ENCODE data around the gene PCNX1. TPM values are rescaled to one million over a fixed set of nuclear protein-coding genes. Genes with fewer than 3 reads are reported as not detected.
"Not testable (repeated sequence)": the region's sequence is repeated elsewhere in the genome, so short reads cannot be mapped to it uniquely, and the experiment has no call there.

The PCNX1 gene
- total RNA-seq, 1 donor from 2014 or later = 30.5 TPM

DNA sequence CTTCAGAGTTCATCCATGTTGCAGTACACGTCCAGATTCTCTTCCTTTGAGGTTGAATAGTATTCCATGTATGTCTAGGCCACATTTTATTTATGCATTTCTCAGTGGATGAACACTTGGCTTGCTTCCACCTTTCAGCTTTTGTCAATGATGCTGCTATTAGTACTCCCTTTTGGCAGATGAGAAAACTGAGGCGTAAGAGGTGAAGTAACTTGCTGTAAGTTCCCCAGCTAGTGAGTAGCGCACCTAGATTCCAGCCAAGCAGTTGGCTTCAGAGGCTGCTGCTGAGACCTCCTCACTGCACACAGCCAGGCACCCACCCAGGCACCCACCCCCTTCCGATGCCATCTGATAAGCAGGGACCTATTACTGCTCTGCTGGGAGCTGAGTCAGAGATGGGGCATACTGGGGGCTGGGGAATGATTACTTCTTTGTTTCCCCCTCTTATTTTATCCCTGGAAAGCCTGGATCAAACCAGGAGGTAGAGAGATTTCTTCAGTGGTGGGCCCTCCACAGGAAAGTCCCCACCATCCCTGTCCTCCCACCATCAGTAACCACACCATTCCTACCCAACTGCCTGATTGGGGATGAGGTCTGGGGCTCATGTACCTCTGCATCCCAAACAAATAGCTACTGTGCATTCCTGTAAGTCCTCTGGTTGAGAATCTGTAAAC is 234.6 kb downstream of the PCNX1 start:
- ATAC-seq = no peak
- DNase-seq (ENCODE audit: low spot score) = no peak

DNA sequence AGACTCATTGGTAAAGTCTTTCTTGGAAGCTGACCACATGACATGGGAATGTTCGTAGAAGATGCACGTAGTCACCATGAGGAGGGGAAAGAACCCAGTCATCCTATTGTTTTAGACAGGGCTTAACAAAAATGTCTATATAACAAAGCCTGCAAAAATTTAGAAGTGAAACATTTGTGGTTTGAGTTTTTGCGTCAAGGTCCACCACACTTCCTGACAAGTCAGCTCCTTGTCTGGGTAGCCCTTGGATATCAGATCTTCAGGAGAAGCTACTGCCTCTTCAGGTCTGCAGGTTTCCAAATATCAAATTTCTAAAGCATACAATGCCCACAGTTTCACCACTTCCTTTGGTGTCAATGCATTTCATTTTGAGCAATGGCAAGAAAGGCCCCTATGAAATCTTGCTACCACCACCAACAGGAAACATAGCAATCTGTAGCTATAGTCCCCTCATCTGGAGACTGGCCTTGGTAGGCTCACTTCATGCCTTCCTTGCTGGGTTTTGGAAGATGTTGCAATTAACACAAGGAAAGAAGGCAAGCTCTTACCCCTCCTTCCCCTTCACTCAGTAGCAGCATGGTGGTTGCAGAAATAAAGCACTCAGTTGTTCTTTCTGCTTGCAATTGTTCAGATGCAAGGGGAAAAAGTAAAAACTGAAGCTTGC is 235.2 kb downstream of the PCNX1 start:
- DNase-seq (ENCODE audit: low spot score) = no peak
- ATAC-seq = no peak

DNA sequence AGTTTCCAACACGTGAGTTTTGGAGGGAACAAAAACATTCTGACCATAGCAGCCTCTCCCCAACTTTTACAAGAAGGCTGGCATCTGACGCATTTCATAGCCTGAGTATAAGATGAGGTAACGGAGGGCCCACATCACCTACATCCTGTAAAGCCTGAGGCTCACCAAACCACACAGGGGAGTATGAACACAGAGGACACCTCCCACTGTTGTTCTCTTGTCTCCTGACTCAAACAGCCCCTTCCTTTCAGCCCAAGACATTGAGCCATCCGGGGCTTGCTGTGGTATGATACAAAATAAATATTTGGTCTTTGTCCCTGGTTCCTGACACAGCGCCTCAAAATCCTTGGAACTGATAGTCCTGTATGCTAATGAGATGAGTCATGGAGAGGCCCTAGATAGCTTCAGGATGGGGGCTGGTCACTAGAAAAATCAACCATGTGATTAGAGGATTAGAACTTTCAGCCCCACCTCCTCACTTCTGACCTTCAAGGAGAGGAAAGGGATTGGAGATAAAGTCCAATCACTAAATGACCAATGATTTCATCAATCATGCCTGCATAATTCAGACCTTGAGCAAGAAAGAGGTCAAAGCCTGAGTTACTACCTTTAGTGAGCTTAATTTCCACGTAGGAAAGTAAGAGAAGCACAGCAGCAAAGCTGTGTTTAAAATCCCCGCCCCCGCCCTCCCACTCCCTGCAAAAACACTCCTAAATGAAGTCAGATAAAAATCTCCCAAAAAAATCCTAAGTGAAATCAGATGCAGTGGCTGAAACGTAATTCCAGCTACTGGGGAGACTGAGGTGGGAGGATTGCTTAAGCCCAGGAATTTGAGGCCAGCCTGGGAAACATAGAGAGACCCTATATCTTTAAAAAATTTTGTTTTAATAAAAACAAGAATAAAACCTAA is 236.4 kb downstream of the PCNX1 start:
- no peak for ATAC-seq

DNA sequence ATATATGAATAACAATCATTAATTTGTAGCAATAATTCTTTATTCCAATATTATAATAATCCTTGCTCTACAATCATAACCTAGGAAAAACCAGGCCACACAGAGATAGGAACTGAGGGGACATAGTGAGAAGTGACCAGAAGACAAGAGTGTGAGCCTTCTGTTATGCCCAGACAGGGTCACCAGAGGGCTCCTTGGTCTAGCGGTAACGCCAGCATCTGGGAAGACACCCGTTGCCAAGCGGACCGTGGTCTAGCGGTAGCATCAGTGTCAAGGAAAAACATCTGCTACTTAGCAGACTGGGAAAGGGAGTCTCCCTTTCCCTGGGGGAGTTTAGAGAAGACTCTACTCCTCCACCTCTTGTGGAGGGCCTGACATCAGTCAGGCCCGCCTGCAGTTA is 240.1 kb downstream of the PCNX1 start:
- DNase-seq (ENCODE audit: low spot score); ATAC-seq: not testable (repeated sequence)

More for the DNA sequence above, 236.4 kb downstream of the PCNX1 start:
- no peak for DNase-seq (ENCODE audit: low spot score)

DNA sequence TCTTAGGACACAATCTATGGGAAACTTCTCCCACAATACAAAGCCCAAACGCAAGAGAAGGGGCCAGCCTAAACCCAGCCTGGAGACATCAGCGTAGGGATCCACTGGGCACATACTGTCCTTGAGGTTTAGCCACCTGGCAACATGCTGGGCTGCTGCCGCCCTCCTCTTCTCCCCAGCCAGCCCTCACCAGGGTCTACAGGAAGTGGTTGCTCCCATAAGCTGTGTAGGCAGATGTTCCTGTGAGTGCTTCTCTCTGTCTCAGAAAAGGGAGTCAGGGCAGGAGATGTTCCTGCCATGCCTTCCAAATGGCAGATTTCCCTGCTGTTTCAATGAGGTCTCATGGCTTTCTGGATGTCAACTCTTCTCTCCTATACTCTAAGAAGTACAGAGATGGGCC is 241.4 kb downstream of the PCNX1 start:
- no peak for DNase-seq (ENCODE audit: low spot score)
- no peak for ATAC-seq

DNA sequence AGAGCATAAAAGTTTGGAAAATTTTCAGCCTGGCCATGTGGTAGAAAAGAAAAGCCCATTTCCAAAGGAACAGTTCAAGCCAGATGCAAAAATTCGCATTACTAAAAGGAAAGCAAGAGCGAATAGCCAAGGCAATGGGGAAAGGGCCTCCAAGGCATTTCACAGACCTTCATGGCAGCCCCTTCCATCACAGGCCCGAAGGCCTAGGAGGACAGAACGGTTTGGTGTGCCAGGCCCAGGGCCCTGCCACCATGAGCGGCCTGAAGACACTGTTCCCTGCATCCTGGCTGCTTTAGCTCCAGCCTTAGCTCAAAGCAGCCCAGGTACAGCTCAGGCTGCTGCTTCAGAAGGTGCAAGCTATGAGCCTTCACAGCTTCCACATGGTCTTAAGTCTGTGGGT is 243.5 kb downstream of the PCNX1 start:
- DNase-seq (ENCODE audit: low spot score) (no peak), ATAC-seq (no peak)

DNA sequence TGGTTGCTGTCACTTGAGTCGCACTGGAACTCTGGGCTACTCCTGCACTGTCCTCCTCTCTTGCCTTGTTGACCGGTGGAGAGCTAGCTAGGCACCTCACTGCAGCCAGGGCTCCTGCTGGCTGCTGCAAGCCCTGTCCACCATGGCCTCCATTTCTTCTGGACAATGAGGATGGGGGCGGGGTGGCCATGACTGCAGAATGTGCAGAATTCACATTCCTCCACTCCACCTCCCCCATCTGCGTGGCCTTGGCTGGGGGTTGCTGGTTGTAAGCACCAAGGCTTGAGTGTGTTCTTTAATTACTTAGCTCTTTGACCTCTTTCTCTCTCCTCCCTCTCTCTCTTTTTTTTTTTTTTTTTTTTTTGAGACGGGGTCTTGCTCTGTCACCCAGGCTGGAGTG is 248.5 kb downstream of the PCNX1 start:
- ATAC-seq = no peak

DNA sequence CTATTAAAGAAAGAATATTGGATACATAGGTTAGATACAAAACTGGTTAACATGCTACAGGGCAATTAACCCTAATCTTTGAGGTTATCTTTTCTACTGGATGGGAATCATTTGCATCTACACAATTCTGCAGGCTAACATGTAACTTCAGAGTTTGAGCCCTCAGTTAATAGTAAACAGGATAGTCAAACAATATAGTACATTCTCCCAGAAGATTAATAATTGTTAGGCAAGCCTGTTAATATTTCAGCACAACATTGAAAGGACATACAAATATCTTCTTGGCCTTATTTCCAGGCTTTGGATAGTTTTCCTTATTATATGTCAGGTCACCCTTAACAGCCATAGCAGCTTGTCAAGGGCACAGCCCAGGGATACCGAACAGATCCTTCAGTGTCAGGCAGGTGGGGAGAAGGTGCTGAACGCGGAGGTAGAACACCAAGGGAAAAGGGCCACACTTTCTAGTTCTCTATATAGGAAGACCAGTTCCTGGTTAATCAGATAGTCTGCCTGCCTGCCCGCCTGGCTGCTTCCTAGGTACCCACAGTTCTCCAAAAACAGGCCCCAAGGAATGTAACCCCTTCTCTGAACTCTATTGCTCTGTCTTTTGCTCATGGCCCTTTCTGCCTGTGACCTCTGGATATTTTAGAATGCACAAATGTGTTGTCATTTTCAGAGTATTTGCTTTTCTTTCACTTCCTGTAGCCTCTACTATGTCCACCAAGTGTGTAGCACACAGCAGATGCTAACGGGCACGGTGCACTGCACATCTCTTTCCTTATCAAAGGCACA is 256.0 kb downstream of the PCNX1 start:
- ATAC-seq (peak; percentile 72), DNase-seq (ENCODE audit: low spot score) (no peak)

More for the DNA sequence above, 248.5 kb downstream of the PCNX1 start:
- no peak for DNase-seq (ENCODE audit: low spot score)

DNA sequence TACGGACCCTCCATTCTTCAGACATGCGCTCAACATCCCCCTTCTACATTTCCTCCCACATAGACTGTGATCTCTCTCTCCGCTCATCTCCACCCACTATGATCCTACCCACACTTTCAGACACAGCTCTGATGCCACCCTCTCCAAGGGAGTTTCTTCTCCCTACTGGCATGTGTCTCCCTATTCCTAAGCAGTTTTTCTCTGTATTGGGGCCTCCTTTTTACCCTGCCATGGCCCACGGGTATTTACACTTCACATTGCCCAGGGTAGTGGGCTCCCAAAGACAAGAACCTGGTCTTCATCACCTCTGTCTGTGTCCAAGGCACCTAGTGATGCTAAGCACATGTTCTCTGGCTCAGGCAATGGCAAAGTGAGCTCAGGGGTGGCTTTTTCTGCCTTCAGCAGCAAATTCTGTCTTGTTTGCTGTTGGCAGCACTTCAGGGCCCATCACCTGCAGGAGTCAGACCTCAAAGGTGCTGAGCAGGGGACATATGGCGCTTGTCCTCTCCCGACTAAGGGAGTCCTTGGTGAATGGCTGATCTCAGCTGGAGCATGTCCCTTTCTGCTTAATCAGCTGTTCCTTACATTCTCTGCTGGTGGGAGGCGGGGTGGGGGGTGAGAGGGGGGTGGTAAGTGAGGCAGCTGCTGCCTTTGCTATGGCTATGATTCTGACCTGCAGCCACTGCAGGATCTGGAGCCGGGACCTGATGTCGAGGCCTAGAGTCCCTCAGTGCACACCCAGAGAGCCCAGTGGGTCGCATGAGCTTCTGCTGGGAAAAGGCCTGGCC is 256.8 kb downstream of the PCNX1 start:
- ATAC-seq (no peak), DNase-seq (ENCODE audit: low spot score) (no peak)

Other genes with a start within 250 kb of the PCNX1 start
- 3.1 TPM for gene MAP3K9, start 97.9 kb upstream of the PCNX1 start, total RNA-seq